Myocyte (in vitro differentiated cells): Measurements from ENCODE around the gene TMEM35B. TPM values are rescaled to one million over a fixed set of nuclear protein-coding genes. Genes with fewer than 3 reads are reported as not detected.
"Not testable (repeated sequence)": the region's sequence is repeated elsewhere in the genome, so short reads cannot be mapped to it uniquely, and the experiment has no call there.

ENCODE experiments used
- DNase-seq: peaks from one replicate; pipeline ENCODE4 v3.0.0-alpha.2; 2012; ENCODE audit warnings: low read depth
- total RNA-seq: library from RNA; depleted of rRNA; stranded (reverse); fragments of >200 nt; gene quantifications from 2 replicates; pipeline ENCODE4 v1.2.3, GENCODE V29; 2014

The TMEM35B gene
- total RNA-seq, 1 donor from 2014 or later = 18.7 TPM

DNA sequence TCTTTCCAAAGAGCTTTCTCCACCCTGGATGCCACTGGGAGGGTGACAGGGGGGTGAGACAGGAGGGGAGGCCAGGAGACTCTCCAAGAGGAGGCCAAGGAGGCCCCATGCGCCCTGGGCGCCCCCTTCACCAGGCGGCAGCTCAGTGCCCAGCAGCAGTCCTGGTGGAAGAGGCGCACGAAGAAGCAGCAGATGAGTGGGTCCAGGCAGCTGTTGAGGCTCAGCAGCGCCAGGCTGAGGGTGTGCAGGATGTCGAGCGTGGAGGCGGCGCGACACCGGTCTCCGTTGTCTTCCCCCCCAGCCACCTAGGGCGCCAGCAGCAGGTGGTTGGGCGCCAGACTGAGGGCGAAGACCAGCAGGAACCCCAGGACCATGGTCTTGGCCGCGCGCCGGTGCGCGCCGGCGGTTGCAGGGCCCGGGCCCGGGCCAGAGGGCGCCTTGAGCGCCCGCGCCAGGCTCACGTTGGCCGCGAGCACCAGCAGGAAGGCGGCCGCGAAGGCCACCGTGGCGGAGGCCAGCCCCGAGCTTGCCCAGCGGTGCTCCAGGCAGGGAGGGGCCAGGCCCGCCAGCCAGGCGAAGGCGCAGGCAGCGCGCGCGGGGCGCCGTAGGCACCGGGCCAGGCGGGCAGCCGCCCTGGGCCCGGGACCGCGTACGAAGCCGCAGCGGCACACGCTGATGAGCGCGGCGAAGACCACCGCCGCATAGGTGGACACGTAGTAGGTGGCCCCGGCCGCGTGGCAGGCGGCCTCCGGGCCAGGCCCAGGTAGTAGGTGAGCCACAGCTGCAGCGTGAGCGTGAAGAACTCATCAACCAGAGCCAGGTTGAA is 8.6 kb downstream of the TMEM35B start:
- no peak for DNase-seq

DNA sequence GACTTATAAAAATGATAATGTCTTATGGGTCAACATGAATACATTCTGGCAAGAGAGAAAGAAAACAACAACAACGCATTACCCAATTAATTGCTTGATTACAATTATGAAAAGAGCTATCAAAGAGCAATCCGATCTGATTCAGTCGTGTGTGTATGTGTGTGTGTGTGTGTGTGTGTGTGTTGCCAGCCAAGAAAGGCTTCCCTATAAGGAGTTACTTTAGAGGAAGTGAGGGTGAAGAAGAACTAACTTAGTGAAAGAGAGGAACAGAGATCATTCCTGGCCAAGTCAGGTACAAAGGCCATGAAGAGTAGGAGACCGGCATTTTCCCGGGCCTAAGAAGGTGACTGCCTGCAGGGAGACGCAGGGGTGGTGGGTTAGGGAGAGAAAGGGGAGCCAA is 9.4 kb downstream of the TMEM35B start:
- DNase-seq = no peak

GRCh38 chr1:34975338-34975737 is 9.8 kb downstream of the TMEM35B start:
- no peak for DNase-seq

GRCh38 chr1:34974626-34975025 is 10.5 kb downstream of the TMEM35B start:
- no peak for DNase-seq

GRCh38 chr1:34973326-34973725 is 11.8 kb downstream of the TMEM35B start:
- no peak for DNase-seq

DNA sequence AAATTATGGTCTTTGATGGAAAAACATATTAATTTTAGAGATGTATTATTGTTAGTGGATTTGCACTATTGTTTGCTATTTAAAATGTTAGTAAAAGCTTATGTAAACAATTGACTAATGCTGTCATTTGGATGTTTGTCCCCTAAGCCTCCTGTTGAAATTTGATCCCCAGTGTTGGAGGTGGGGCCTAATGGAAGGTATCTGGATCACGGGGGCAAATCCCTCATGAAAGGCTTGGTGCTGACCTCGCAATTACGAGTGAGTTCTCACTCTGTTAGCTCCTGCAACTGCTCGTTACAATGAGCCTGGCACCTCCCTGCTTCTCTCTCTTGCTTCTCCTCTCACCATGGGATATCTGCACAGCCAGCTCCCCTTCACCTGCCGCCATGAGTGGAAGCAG is 14.3 kb downstream of the TMEM35B start:
- no peak for DNase-seq

DNA sequence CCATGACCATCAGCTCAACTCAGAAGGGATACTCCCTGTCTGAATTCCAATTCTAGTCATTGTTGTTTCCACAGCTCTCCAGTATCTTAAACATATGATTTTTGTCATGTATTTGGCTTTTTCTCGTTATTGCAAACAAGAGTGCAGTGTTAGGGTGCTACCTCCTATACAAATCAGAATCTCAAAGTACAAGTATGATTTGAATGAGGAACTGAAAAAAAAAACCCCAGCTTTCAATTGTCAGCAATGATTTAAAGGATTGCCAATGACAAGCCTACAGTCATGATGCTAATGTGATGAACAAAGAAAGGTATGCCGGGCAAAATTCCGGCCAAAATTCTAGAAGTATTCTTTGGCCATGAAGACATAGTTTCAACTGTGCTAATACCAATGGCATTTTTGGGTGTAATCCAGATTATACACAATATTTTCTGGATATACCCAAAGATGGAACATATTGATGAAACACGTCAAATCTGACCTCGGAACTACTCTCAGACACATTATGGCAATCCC is 14.9 kb downstream of the TMEM35B start:
- no peak for DNase-seq

GRCh38 chr1:34968297-34968696 is 16.9 kb downstream of the TMEM35B start:
- not testable (repeated sequence) for DNase-seq

GRCh38 chr1:34967672-34968071 is 17.5 kb downstream of the TMEM35B start:
- not testable (repeated sequence) for DNase-seq

GRCh38 chr1:34965597-34965996 is 19.6 kb downstream of the TMEM35B start:
- DNase-seq = no peak

DNA sequence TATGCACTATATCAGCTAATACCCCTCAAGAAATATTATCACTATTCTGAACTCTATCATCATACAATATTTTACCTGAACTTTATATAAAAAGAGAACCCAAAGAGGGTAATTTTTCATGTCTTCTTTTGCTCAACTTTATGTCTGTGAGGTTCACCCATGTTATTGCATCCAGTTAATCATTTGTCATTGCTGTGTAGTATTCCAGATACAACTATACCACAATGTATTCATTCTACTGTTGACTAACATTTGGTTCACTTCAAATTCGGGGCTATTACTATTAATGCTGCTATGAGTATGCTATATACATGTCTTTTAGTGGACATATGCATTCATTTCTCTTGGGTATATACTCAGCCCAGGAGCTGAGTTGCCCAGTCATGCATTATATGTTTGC is 34.7 kb downstream of the TMEM35B start:
- DNase-seq = no peak

- not testable (repeated sequence) for DNase-seq
Observed at GRCh38 chr1:34948739-34949138, 36.4 kb downstream of the TMEM35B start.

- not testable (repeated sequence) for DNase-seq
Observed at GRCh38 chr1:34947641-34948314, 37.4 kb downstream of the TMEM35B start.

DNA sequence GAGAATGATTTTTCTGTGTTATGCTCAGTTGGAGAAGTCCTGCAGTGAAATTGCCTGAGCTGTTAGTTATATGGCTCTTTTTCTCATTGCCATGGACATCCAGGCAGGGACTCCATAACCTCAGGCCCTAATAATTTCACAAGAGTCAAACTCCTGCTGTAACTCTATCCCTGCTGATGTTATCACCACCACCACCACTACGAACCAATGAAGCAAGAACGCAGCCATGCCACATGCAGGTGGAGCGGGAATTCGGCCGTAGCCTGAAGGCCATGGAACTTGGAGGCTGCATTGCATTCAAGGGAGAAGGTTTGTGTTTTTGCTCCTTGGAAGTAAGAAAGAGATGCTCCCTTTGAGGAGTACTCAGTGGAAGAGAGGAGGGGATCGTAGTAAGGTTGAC is 38.9 kb downstream of the TMEM35B start:
- no peak for DNase-seq

DNA sequence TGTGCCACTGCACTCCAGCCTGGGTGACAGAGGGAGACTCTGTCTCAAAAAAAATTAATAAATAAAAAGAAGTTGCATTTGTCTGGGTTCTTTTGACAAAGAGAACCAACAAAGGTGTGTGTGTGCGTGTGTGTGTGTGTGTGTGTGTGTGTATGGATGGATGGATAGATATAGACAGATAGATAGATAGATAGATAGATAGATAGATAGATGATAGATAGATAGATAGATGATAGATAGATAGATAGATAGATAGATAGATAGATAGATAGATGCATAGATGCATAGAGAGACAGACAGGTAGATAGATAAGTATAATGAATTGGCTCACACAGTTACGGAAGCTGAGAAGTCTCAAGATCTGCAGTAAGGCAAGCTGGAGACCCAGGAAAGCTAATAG is 43.3 kb downstream of the TMEM35B start:
- DNase-seq = not testable (repeated sequence)

Other genes starting within 250 kb of the TMEM35B start
- gene GJB5, start 230.3 kb downstream of the TMEM35B start, total RNA-seq = not detected in 2 replicates
- gene GJB4, start 225.6 kb downstream of the TMEM35B start, total RNA-seq = not detected in 2 replicates
- gene GJB3, start 204.1 kb downstream of the TMEM35B start, total RNA-seq = not detected in 2 replicates
- not detected in 2 replicates for gene GJA4, start 192.3 kb downstream of the TMEM35B start, total RNA-seq
- 17.6 and 23.8 TPM in 2 replicates for gene SMIM12, start 125.6 kb downstream of the TMEM35B start, total RNA-seq
- gene DLGAP3, start 55.7 kb downstream of the TMEM35B start, total RNA-seq = 0.05 TPM in 1 of 2 replicates, not detected in the other
- 10.1 and 17.5 TPM in 2 replicates for gene ZMYM6, start 46.6 kb upstream of the TMEM35B start, total RNA-seq
- 10.0 and 11.5 TPM in 2 replicates for gene ZMYM1, start 94.0 kb upstream of the TMEM35B start, total RNA-seq
- gene SFPQ, start 207.8 kb upstream of the TMEM35B start, total RNA-seq = 128 and 134 TPM in 2 replicates